Thyroid gland (tissue), 4 donors: ENCODE results near the gene CACNA1G.

ENCODE experiments used
- POLR2A ChIP-seq, 2 donors: fragments of 450-650 bp; IDR thresholded peaks; one replicate each; pipeline ENCODE4 v1.6.1; 2017; ENCODE audit warnings: antibody characterized with exemption in 2 of 2, mild to moderate bottlenecking in 2 of 2, moderate library complexity in 1 of 2
- TF ChIP-seq, protein P1 (sequence below), 6 experiments: fragments of 200-600 bp in 3 of 6; fragments of 450-650 bp in 3 of 6; sonication (generic) in 3 of 6; IDR thresholded peaks; one replicate each; pipeline ENCODE4 v1.5.1; 2016 to 2019; ENCODE audit warnings: antibody characterized with exemption in 6 of 6, mild to moderate bottlenecking in 2 of 6, inconsistent platforms in 1 of 6, moderate library complexity in 1 of 6

DNA sequence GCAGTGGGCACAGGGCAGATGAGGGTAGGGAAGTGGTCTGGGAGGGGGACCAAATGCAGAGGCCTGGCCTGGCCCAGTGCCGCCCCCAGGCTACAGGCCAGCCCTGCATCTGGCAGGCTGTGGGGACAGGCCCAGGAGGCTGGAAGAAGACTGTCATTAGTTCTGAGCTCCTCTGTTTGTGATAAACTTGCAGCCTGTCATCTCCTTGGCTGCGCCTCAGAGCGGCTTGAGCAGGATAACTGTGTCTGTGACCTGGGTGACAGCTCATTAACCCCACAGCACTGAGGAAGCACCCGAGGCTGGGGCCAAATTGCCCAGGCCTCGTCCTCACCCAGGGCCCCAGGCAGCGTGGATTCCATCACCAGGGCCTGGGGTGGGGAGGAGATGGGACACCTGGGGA lies 98.1 kb downstream of the CACNA1G start:
- TF ChIP-seq, protein P1, sequence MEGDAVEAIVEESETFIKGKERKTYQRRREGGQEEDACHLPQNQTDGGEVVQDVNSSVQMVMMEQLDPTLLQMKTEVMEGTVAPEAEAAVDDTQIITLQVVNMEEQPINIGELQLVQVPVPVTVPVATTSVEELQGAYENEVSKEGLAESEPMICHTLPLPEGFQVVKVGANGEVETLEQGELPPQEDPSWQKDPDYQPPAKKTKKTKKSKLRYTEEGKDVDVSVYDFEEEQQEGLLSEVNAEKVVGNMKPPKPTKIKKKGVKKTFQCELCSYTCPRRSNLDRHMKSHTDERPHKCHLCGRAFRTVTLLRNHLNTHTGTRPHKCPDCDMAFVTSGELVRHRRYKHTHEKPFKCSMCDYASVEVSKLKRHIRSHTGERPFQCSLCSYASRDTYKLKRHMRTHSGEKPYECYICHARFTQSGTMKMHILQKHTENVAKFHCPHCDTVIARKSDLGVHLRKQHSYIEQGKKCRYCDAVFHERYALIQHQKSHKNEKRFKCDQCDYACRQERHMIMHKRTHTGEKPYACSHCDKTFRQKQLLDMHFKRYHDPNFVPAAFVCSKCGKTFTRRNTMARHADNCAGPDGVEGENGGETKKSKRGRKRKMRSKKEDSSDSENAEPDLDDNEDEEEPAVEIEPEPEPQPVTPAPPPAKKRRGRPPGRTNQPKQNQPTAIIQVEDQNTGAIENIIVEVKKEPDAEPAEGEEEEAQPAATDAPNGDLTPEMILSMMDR (IDR thresholded peaks at IDR 0.05), result no peak
- TF ChIP-seq POLR2A (IDR thresholded peaks at IDR 0.05), result no peak
